WTC11 (cell line): ENCODE results near the gene COX7A2. TPM values are rescaled to one million over a fixed set of nuclear protein-coding genes. Genes with fewer than 3 reads are reported as not detected.

Experiments
- ATAC-seq: fragments of 200-7000 bp; cut with Tn5 transposase; 2 replicates; pipeline ENCODE4 v1.10.0; 2021; ENCODE audit warnings: mild to moderate bottlenecking, moderate library complexity
- CTCF ChIA-PET: fragments of 300-600 bp; sonication (Branson Sonifier 250); formaldehyde crosslinking; loops from one replicate; lab custom pipeline; 2021; ENCODE audit warnings: antibody characterized with exemption; lab: Charles Lee
- POLR2A ChIA-PET: fragments of 350-600 bp; sonication (Branson Sonifier 250); formaldehyde crosslinking; loops from one replicate; lab custom pipeline; 2021; ENCODE audit warnings: antibody characterized with exemption; lab: Charles Lee
- DNase-seq: peaks from one replicate; pipeline ENCODE4 v3.0.0; 2021; ENCODE audit warnings: low spot score
- H3K27ac Mint-ChIP-seq: 2 replicates; pipeline ENCODE4 v1.8.0; 2021; ENCODE audit warnings: mixed read lengths
- H3K27me3 Mint-ChIP-seq: 2 replicates; pipeline ENCODE4 v1.8.0; 2021; ENCODE audit warnings: low read depth, mild to moderate bottlenecking, moderate library complexity, mixed read lengths
- H3K36me3 Mint-ChIP-seq: 2 replicates; pipeline ENCODE4 v1.8.0; 2021; ENCODE audit warnings: mixed read lengths
- H3K4me1 Mint-ChIP-seq: 2 replicates; pipeline ENCODE4 v1.8.0; 2022; ENCODE audit warnings: mixed read lengths
- H3K4me3 Mint-ChIP-seq: 2 replicates; pipeline ENCODE4 v1.8.0; 2021; ENCODE audit warnings: mild to moderate bottlenecking, moderate library complexity, mixed read lengths
- H3K9me3 Mint-ChIP-seq: 2 replicates; pipeline ENCODE4 v1.8.0; 2021; ENCODE audit warnings: mixed read lengths
- ESRRA ChIP-seq: sonication (generic); formaldehyde crosslinking; IDR thresholded peaks from 2 replicates; pipeline ENCODE4 v1.8.1; 2022; ENCODE audit warnings: mild to moderate bottlenecking, missing genetic modification reagents, borderline replicate concordance
- ETV6 ChIP-seq: sonication (generic); formaldehyde crosslinking; IDR thresholded peaks from 2 replicates; pipeline ENCODE4 v1.8.1; 2022; ENCODE audit warnings: mild to moderate bottlenecking, missing genetic modification reagents
- FOXK1 ChIP-seq: sonication (generic); formaldehyde crosslinking; IDR thresholded peaks from 2 replicates; pipeline ENCODE4 v1.8.0; 2022; ENCODE audit warnings: mild to moderate bottlenecking, moderate library complexity, missing genetic modification reagents
- FOXP1 ChIP-seq: sonication (generic); formaldehyde crosslinking; IDR thresholded peaks from 2 replicates; pipeline ENCODE4 v1.8.0; 2022; ENCODE audit warnings: missing genetic modification reagents, mild to moderate bottlenecking, moderate library complexity, borderline replicate concordance
- GRHL2 ChIP-seq: fragments of 250-450 bp; sonication (Bioruptor Pico); IDR thresholded peaks from 2 replicates; pipeline ENCODE4 v1.8.0; 2022; ENCODE audit warnings: mild to moderate bottlenecking, moderate library complexity; ENCODE audit not compliant: insufficient replicate concordance, severe bottlenecking
- GTF2I ChIP-seq: fragments of 250-450 bp; sonication (Bioruptor Pico); conservative IDR thresholded peaks from 2 replicates; pipeline ENCODE4 v1.4.0; 2021; ENCODE audit warnings: mild to moderate bottlenecking
- JAZF1 ChIP-seq: fragments of 250-450 bp; sonication (Bioruptor Pico); IDR thresholded peaks from 2 replicates; pipeline ENCODE4 v1.9.0; 2021; ENCODE audit warnings: moderate library complexity, mild to moderate bottlenecking, inconsistent platforms
- JUN ChIP-seq: sonication (generic); formaldehyde crosslinking; IDR thresholded peaks from 2 replicates; pipeline ENCODE4 v1.8.0; 2023; ENCODE audit warnings: mild to moderate bottlenecking, missing genetic modification reagents
- MLX ChIP-seq: sonication (generic); formaldehyde crosslinking; IDR thresholded peaks from 2 replicates; pipeline ENCODE4 v1.8.1; 2023; ENCODE audit warnings: mild to moderate bottlenecking, missing genetic modification reagents, moderate library complexity
- MXD4 ChIP-seq: fragments of 250-450 bp; sonication (Bioruptor Pico); IDR thresholded peaks from 2 replicates; pipeline ENCODE4 v1.8.0; 2021; ENCODE audit warnings: mild to moderate bottlenecking, moderate library complexity, borderline replicate concordance
- MYBL2 ChIP-seq: sonication (generic); formaldehyde crosslinking; IDR thresholded peaks from 2 replicates; pipeline ENCODE4 v1.8.1; 2023; ENCODE audit warnings: mild to moderate bottlenecking, moderate library complexity, missing genetic modification reagents
- NFATC4 ChIP-seq: fragments of 250-450 bp; sonication (Bioruptor Pico); IDR thresholded peaks from 2 replicates; pipeline ENCODE4 v1.9.0; 2021; ENCODE audit warnings: mild to moderate bottlenecking
- OVOL2 ChIP-seq: fragments of 250-450 bp; sonication (Bioruptor Pico); IDR thresholded peaks from 2 replicates; pipeline ENCODE4 v1.9.0; 2021; ENCODE audit warnings: mild to moderate bottlenecking, borderline replicate concordance
- PRDM15 ChIP-seq: sonication (generic); formaldehyde crosslinking; IDR thresholded peaks from 2 replicates; pipeline ENCODE4 v1.8.0; 2022; ENCODE audit warnings: missing genetic modification reagents
- RORB ChIP-seq: fragments of 250-450 bp; sonication (Bioruptor Pico); IDR thresholded peaks from 2 replicates; pipeline ENCODE4 v1.9.0; 2021; ENCODE audit warnings: mild to moderate bottlenecking
- SMAD3 ChIP-seq: sonication (generic); formaldehyde crosslinking; IDR thresholded peaks from 2 replicates; pipeline ENCODE4 v1.8.0; 2022; ENCODE audit warnings: missing genetic modification reagents, mild to moderate bottlenecking, borderline replicate concordance
- SMAD4 ChIP-seq: sonication (generic); formaldehyde crosslinking; IDR thresholded peaks from 2 replicates; pipeline ENCODE4 v1.8.0; 2022; ENCODE audit warnings: mild to moderate bottlenecking, missing genetic modification reagents
- SOX15 ChIP-seq: fragments of 250-450 bp; sonication (Bioruptor Pico); IDR thresholded peaks from 2 replicates; pipeline ENCODE4 v1.9.0; 2021; ENCODE audit warnings: mild to moderate bottlenecking
- SP1 ChIP-seq: sonication (generic); formaldehyde crosslinking; conservative IDR thresholded peaks from 2 replicates; pipeline ENCODE4 v1.8.1; 2022; ENCODE audit warnings: missing genetic modification reagents
- TCF7 ChIP-seq: sonication (generic); formaldehyde crosslinking; IDR thresholded peaks from 2 replicates; pipeline ENCODE4 v1.8.0; 2022; ENCODE audit warnings: mild to moderate bottlenecking, low read depth, missing genetic modification reagents, moderate library complexity
- ZBTB43 ChIP-seq: sonication (generic); formaldehyde crosslinking; IDR thresholded peaks from 2 replicates; pipeline ENCODE4 v1.8.1; 2023; ENCODE audit warnings: mild to moderate bottlenecking, missing genetic modification reagents
- ZNF138 ChIP-seq: sonication (generic); formaldehyde crosslinking; conservative IDR thresholded peaks from 2 replicates; pipeline ENCODE4 v1.8.1; 2022; ENCODE audit warnings: mild to moderate bottlenecking, moderate library complexity, missing genetic modification reagents
- ZNF263 ChIP-seq: sonication (generic); formaldehyde crosslinking; IDR thresholded peaks from 2 replicates; pipeline ENCODE4 v1.8.1; 2022; ENCODE audit warnings: low read depth, mild to moderate bottlenecking, moderate library complexity, missing genetic modification reagents
- ZNF317 ChIP-seq: sonication (generic); formaldehyde crosslinking; IDR thresholded peaks from 2 replicates; pipeline ENCODE4 v1.8.1; 2023; ENCODE audit warnings: low read depth, mild to moderate bottlenecking, moderate library complexity, missing genetic modification reagents, borderline replicate concordance
- ZNF396 ChIP-seq: fragments of 250-450 bp; sonication (Bioruptor Pico); IDR thresholded peaks from 2 replicates; pipeline ENCODE4 v1.8.0; 2021; ENCODE audit warnings: mild to moderate bottlenecking, moderate library complexity, borderline replicate concordance
- ZNF425 ChIP-seq: fragments of 250-450 bp; sonication (Bioruptor Pico); conservative IDR thresholded peaks from 2 replicates; pipeline ENCODE4 v1.9.0; 2021; ENCODE audit warnings: mild to moderate bottlenecking
- ZNF671 ChIP-seq: fragments of 250-450 bp; sonication (Bioruptor Pico); IDR thresholded peaks from 2 replicates; pipeline ENCODE4 v1.8.0; 2021; ENCODE audit warnings: mild to moderate bottlenecking
- total RNA-seq: library from RNA; stranded (reverse); gene quantifications from 3 replicates; pipeline ENCODE4 v1.2.3, GENCODE V29; 2021

Gene COX7A2
- total RNA-seq, 1 experiment from 2014 or later: 472 TPM

GRCh38 chr6:75261299-75261698, 17.7 kb upstream of the COX7A2 start:
- TF ChIP-seq SP1 (no peak), SOX15 (CRISPR knock-in tag) (no peak), ESRRA (no peak), SMAD3 (CRISPR knock-in tag) (no peak), FOXK1 (CRISPR knock-in tag) (no peak), ZNF671 (CRISPR knock-in tag) (no peak)
- ATAC-seq: no peak
- CTCF ChIA-PET: no interaction called here

GRCh38 chr6:75257343-75258087, 13.9 kb upstream of the COX7A2 start:
- TF ChIP-seq JUN (no peak), JAZF1 (no peak), OVOL2 (CRISPR knock-in tag) (no peak), ETV6 (CRISPR knock-in tag) (no peak), ZNF317 (CRISPR knock-in tag) (no peak), NFATC4 (CRISPR knock-in tag) (no peak), MYBL2 (CRISPR knock-in tag) (no peak)
- no peak overlapping the region for H3K4me3 Mint-ChIP-seq
- ChIA-PET POLR2A (no interaction called here), CTCF (no interaction called here)
- no peaks in the 10 kb centered on the region for H3K27me3 Mint-ChIP-seq
- H3K9me3 Mint-ChIP-seq: no peaks in the 10 kb centered on the region
- H3K27ac Mint-ChIP-seq: no peak overlapping the region
- no peak for DNase-seq
- H3K36me3 Mint-ChIP-seq: peaks cover 34% of the 10 kb centered on the region
- no peak for ATAC-seq
- H3K4me1 Mint-ChIP-seq: peaks cover 7% of the 10 kb centered on the region

More at GRCh38 chr6:75261299-75261698, 17.7 kb upstream of the COX7A2 start:
- H3K36me3 Mint-ChIP-seq: peaks cover 34% of the 10 kb centered on the region
- POLR2A ChIA-PET: no interaction called here
- no peaks in the 10 kb centered on the region for H3K9me3 Mint-ChIP-seq
- H3K27ac Mint-ChIP-seq: no peak overlapping the region
- H3K4me1 Mint-ChIP-seq: peaks cover 7% of the 10 kb centered on the region
- DNase-seq: no peak
- no peaks in the 10 kb centered on the region for H3K27me3 Mint-ChIP-seq
- H3K4me3 Mint-ChIP-seq: no peak overlapping the region

DNA sequence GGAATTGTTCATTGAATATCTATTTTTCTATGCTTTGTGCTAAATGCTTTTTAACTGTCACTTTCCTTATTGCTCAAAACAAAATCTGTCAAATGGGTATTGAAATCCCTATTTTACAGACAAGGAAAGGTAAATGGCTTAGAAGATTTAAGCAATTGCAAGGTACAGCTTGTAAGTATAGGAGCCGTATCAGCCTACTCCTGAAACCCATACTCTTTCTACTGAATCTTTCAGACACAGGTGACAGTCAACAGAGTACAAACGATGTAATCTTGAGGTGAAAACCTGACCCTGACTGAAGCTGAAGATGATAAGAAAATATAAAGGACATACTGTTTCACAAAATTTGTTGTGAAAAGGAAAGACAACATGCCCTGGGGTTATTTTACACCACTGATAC, 7.0 kb upstream of the COX7A2 start:
- Mint-ChIP-seq H3K27ac (no peak overlapping the region), H3K4me1 (peaks cover 45% of the 10 kb centered on the region)
- POLR2A ChIA-PET: no interaction called here
- no peak for TF ChIP-seq GRHL2 (CRISPR knock-in tag)
- TF ChIP-seq FOXP1 (CRISPR knock-in tag): no peak
- TF ChIP-seq ZNF263 (CRISPR knock-in tag): no peak
- no peak for TF ChIP-seq SOX15 (CRISPR knock-in tag)
- TF ChIP-seq ZBTB43: no peak
- no peak for TF ChIP-seq RORB
- no peak for TF ChIP-seq GTF2I (CRISPR knock-in tag)
- no peak for TF ChIP-seq SMAD4 (CRISPR knock-in tag)
- TF ChIP-seq ZNF425 (CRISPR knock-in tag): no peak
- no peak for TF ChIP-seq TCF7 (CRISPR knock-in tag)
- TF ChIP-seq SP1: no peak
- no peak for TF ChIP-seq MXD4 (CRISPR knock-in tag)
- TF ChIP-seq MLX (CRISPR knock-in tag): no peak
- no peak for TF ChIP-seq PRDM15 (CRISPR knock-in tag)
- TF ChIP-seq ZNF396 (CRISPR knock-in tag): no peak
- no peak for TF ChIP-seq ZNF138

More for the DNA sequence above, 7.0 kb upstream of the COX7A2 start:
- CTCF ChIA-PET: interaction anchor here (1.2 to 2.1 kb wide), 3 partner anchors 16 to 47 kb away, joined by 4 to 6 read pairs (median 4); no protein-coding TSS in a partner anchor
- H3K36me3 Mint-ChIP-seq: peaks cover 1% of the 10 kb centered on the region; the same call in 1 of the 2 replicates
- H3K27me3 Mint-ChIP-seq: no peaks in the 10 kb centered on the region
- ATAC-seq (no peak), DNase-seq (no peak)
- no peak overlapping the region for H3K4me3 Mint-ChIP-seq
- H3K9me3 Mint-ChIP-seq: no peaks in the 10 kb centered on the region
